Mesodermal cell (in vitro differentiated cells): ENCODE results near the gene CRYBA1.

ENCODE experiments used
- H3K27ac ChIP-seq: 2 replicates; pipeline ENCODE4 v1.7.0; 2013; ENCODE audit warnings: mild to moderate bottlenecking, low read depth, low read length, moderate library complexity; ENCODE audit not compliant: severe bottlenecking
- H3K36me3 ChIP-seq: 2 replicates; pipeline ENCODE4 v1.7.1; 2013; ENCODE audit warnings: mild to moderate bottlenecking, low read length, moderate library complexity; ENCODE audit not compliant: control insufficient read depth, insufficient read depth
- H3K4me1 ChIP-seq: one replicate; pipeline ENCODE4 v1.7.1; 2013; ENCODE audit warnings: mild to moderate bottlenecking, low read length; ENCODE audit not compliant: insufficient read depth, control insufficient read depth, poor library complexity, severe bottlenecking
- H3K4me3 ChIP-seq: 2 replicates; pipeline ENCODE4 v1.7.0; 2013; ENCODE audit warnings: low read length, control low read depth, mild to moderate bottlenecking; ENCODE audit not compliant: insufficient read depth, poor library complexity, severe bottlenecking; ENCODE audit errors: extremely low read depth
- H3K9me3 ChIP-seq: 2 replicates; pipeline ENCODE4 v1.7.1; 2013; ENCODE audit warnings: mild to moderate bottlenecking, low read length, moderate library complexity; ENCODE audit not compliant: control insufficient read depth
- WGBS, 2 experiments: methylation state at CpG; one replicate each; pipeline ENCODE4 v1.1.5; 2013; ENCODE audit warnings: missing lambda C conversion rate in 2 of 2; ENCODE audit not compliant: insufficient coverage in 2 of 2; 5-methylcytosine and 5-hydroxymethylcytosine counted together

CRYBA1 gene

DNA sequence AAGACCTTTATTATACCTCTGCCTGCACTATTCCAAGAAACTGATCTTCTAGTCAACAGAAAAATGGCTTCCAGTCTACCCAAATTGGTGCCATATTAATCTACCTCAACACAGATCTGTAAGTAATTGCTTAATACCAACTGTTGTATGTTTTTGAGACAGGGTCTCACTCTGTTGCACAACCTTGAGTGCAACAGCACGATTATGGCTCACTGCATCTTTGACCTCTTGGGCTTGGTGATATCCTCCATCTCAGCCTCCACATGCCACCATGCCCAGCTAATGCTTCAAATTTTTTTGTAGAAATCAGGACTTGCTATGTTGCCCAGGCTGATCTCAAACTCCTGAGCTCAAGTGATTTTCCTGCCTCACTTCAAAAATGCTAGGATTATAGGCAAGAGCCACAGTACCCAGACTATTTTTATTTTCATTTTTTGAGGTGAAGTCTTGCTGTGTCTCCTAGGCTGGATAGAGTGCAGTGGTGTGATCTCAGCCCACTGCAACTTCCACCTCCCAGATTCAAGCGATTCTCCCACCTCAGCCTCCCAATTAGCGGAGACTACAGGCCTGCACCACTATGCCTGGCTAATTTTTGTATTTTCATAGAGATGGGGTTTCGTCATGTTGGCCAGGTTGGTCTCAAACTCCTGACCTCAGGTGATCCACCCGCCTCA, 32.9 kb downstream of the CRYBA1 start:
- WGBS, 2 experiments = 93 to 100% methylated on average over 2 of the region's 5 CpGs
- H3K4me3 ChIP-seq = no peak overlapping the region
- no peaks in the 10 kb centered on the region for H3K9me3 ChIP-seq
- no peak overlapping the region for H3K27ac ChIP-seq
- peaks cover 4% of the 10 kb centered on the region for H3K4me1 ChIP-seq
- H3K36me3 ChIP-seq = peaks cover 95% of the 10 kb centered on the region

DNA sequence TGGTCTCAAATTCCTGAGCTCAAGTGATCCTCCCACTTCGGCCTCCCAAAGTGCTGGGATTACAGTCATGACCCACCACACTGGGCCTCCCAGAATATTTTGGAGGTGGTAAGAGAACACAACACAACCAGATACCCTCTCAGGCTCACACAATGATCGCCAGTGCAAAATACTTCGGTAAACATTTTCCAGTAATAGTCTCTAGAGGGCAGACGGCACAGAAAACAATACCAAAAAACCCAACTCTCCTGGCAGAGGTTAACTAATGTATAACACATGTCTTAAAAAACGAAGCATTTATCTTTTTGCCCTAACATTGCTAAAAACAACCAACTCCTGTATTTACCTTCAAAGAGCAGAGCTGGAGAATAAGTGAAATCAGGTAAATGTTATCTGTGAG, 36.8 kb downstream of the CRYBA1 start:
- Histone ChIP-seq H3K27ac (no peak overlapping the region), H3K36me3 (peaks cover 97% of the 10 kb centered on the region), H3K9me3 (no peaks in the 10 kb centered on the region), H3K4me1 (peaks cover 4% of the 10 kb centered on the region), H3K4me3 (no peak overlapping the region)
- WGBS, 2 experiments = 90 to 100% methylated on average over 1 to 4 of the region's 5 CpGs

- Histone ChIP-seq H3K4me1 (peaks cover 4% of the 10 kb centered on the region), H3K27ac (no peak overlapping the region), H3K9me3 (no peaks in the 10 kb centered on the region), H3K36me3 (peaks cover 97% of the 10 kb centered on the region), H3K4me3 (no peak overlapping the region)
- 83% methylated on average over 1 of the region's 2 CpGs; no CpG with 5 or more reads in 1 of the 2 experiments for WGBS, 2 experiments
Measured at GRCh38 chr17:29283961-29284360, 37.3 kb downstream of the CRYBA1 start.

DNA sequence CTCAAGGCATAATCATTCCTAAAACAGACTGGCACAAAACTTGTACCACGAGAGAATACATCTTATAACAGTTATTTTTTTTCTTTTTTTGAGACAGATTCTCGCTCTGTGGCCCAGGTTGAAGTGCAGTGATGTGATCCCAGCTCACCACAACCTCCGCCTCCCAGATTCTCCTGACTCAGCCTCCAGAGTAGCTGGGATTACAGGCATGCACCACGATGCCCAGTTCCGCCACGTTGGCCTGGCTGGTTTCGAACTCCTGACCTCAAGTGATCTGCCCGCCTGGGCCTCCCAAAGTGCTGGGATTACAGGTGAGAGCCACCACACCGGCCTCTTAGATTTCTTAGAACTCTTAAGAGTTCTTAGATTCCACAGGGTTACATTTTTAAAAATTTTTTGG, 43.2 kb downstream of the CRYBA1 start:
- 94 to 96% methylated on average over 9 of the region's 9 CpGs for WGBS, 2 experiments
- H3K9me3 ChIP-seq = no peaks in the 10 kb centered on the region
- peaks cover 7% of the 10 kb centered on the region for H3K4me1 ChIP-seq
- no peak overlapping the region for H3K4me3 ChIP-seq
- H3K27ac ChIP-seq = no peak overlapping the region
- peaks cover 59% of the 10 kb centered on the region for H3K36me3 ChIP-seq

- Histone ChIP-seq H3K36me3 (peaks cover 47% of the 10 kb centered on the region), H3K4me1 (peaks cover 7% of the 10 kb centered on the region), H3K9me3 (no peaks in the 10 kb centered on the region), H3K27ac (no peak overlapping the region), H3K4me3 (peak overlapping the region; percentile 100)
- WGBS, 2 experiments = no CpG with 5 or more reads among the region's 5 CpGs
Measured at GRCh38 chr17:29291163-29291752, 44.6 kb downstream of the CRYBA1 start.

- H3K36me3 ChIP-seq = peaks cover 36% of the 10 kb centered on the region
- peak overlapping the region; percentile 100 for H3K4me3 ChIP-seq
- no peaks in the 10 kb centered on the region for H3K9me3 ChIP-seq
- peaks cover 7% of the 10 kb centered on the region for H3K4me1 ChIP-seq
- H3K27ac ChIP-seq = peak overlapping the region; percentile 87
- WGBS, 2 experiments = 0 to 1% methylated on average over 3 to 24 of the region's 77 CpGs
Measured at GRCh38 chr17:29292071-29292991, 45.7 kb downstream of the CRYBA1 start.

- peak overlapping the region; percentile 87 for H3K27ac ChIP-seq
- no peaks in the 10 kb centered on the region for H3K9me3 ChIP-seq
- H3K4me1 ChIP-seq = peaks cover 7% of the 10 kb centered on the region
- peaks cover 27% of the 10 kb centered on the region for H3K36me3 ChIP-seq
- peak overlapping the region; percentile 100 for H3K4me3 ChIP-seq
- 0% methylated on average over 19 to 23 of the region's 54 CpGs for WGBS, 2 experiments
Measured at GRCh38 chr17:29292992-29293889, 46.6 kb downstream of the CRYBA1 start.

- peaks cover 19% of the 10 kb centered on the region for H3K36me3 ChIP-seq
- H3K4me3 ChIP-seq = peak within 1 kb of the TSS; percentile 100
- peaks cover 7% of the 10 kb centered on the region for H3K4me1 ChIP-seq
- H3K27ac ChIP-seq = peak within 1 kb of the TSS; percentile 95
- WGBS, 2 experiments = 0 to 1% methylated on average over 27 to 28 of the region's 31 CpGs
- H3K9me3 ChIP-seq = no peaks in the 10 kb centered on the region
Measured at GRCh38 chr17:29293890-29294579, 47.4 kb downstream of the CRYBA1 start, which contains the start of gene NUFIP2. Gene NUFIP2 (minus strand): TSS chr17:29294148. CDS start chr17:29294059, 89 bp downstream.

- peaks cover 7% of the 10 kb centered on the region for H3K4me1 ChIP-seq
- H3K36me3 ChIP-seq = peaks cover 14% of the 10 kb centered on the region
- no peaks in the 10 kb centered on the region for H3K9me3 ChIP-seq
- peak overlapping the region; percentile 100 for H3K4me3 ChIP-seq
- WGBS, 2 experiments = no CpG with 5 or more reads among the region's 2 CpGs
- H3K27ac ChIP-seq = peak overlapping the region; percentile 95
Measured at GRCh38 chr17:29294580-29294900, 47.9 kb downstream of the CRYBA1 start.
